SK-N-SH treated with all-trans-retinoic acid at 6 μM for 48 hours (cell line): ENCODE data around the gene PPM1H.
"Not testable (repeated sequence)": the region's sequence is repeated elsewhere in the genome, so short reads cannot be mapped to it uniquely, and the experiment has no call there.

ENCODE experiments used
- ATAC-seq: fragments of 200-7000 bp; cut with Tn5 transposase; 3 replicates; pipeline ENCODE4 v1.9.1; 2020; ENCODE audit warnings: mild to moderate bottlenecking, moderate library complexity
- ARNTL ChIP-seq: fragments of 450-650 bp; formaldehyde crosslinking; IDR thresholded peaks from 2 replicates; pipeline ENCODE4 v1.5.0; 2020; ENCODE audit warnings: low read depth, mild to moderate bottlenecking, moderate library complexity, borderline replicate concordance
- BACH2 ChIP-seq: fragments of 250-450 bp; sonication (Bioruptor Pico); IDR thresholded peaks from 2 replicates; pipeline ENCODE4 v1.9.0; 2021; ENCODE audit warnings: mild to moderate bottlenecking, borderline replicate concordance
- CSDC2 ChIP-seq: fragments of 250-450 bp; sonication (Bioruptor Pico); IDR thresholded peaks from 2 replicates; pipeline ENCODE4 v1.5.0; 2020; ENCODE audit warnings: mild to moderate bottlenecking, moderate library complexity
- ESRRG ChIP-seq: fragments of 250-450 bp; sonication (Bioruptor Pico); IDR thresholded peaks from 2 replicates; pipeline ENCODE4 v1.6.1; 2021; ENCODE audit warnings: mild to moderate bottlenecking
- ISL1 ChIP-seq: fragments of 250-450 bp; sonication (Bioruptor Pico); IDR thresholded peaks from 2 replicates; pipeline ENCODE4 v2.1.2; 2022; ENCODE audit warnings: mild to moderate bottlenecking, moderate library complexity
- OSR1 ChIP-seq: fragments of 250-450 bp; sonication (Bioruptor Pico); IDR thresholded peaks from 2 replicates; pipeline ENCODE4 v1.8.0; 2022; ENCODE audit warnings: moderate library complexity, mild to moderate bottlenecking, inconsistent platforms
- POU6F1 ChIP-seq: fragments of 250-450 bp; sonication (Bioruptor Pico); IDR thresholded peaks from 2 replicates; pipeline ENCODE4 v1.8.0; 2021; ENCODE audit warnings: low read depth, mild to moderate bottlenecking, moderate library complexity, borderline replicate concordance
- PPARA ChIP-seq: fragments of 250-450 bp; sonication (Bioruptor Pico); IDR thresholded peaks from 2 replicates; pipeline ENCODE4 v1.5.0; 2020; ENCODE audit warnings: mild to moderate bottlenecking, borderline replicate concordance
- RARB ChIP-seq: fragments of 250-450 bp; sonication (Bioruptor Pico); IDR thresholded peaks from 2 replicates; pipeline ENCODE4 v1.8.0; 2021; ENCODE audit warnings: mild to moderate bottlenecking, moderate library complexity
- SNAI2 ChIP-seq: fragments of 250-450 bp; sonication (Bioruptor Pico); IDR thresholded peaks from 2 replicates; pipeline ENCODE4 v1.5.0; 2020; ENCODE audit warnings: mild to moderate bottlenecking, moderate library complexity
- TCF4 ChIP-seq: fragments of 250-450 bp; sonication (Bioruptor Pico); IDR thresholded peaks from 2 replicates; pipeline ENCODE4 v1.8.0; 2021; ENCODE audit warnings: mild to moderate bottlenecking, moderate library complexity, borderline replicate concordance
- TOX ChIP-seq: fragments of 250-450 bp; sonication (Bioruptor Pico); IDR thresholded peaks from 2 replicates; pipeline ENCODE4 v1.8.0; 2021; ENCODE audit warnings: mild to moderate bottlenecking, moderate library complexity, borderline replicate concordance
- ZC3H10 ChIP-seq: fragments of 250-450 bp; sonication (Bioruptor Pico); IDR thresholded peaks from 2 replicates; pipeline ENCODE4 v1.5.1; 2021; ENCODE audit warnings: mild to moderate bottlenecking, moderate library complexity
- ZFP3 ChIP-seq: fragments of 250-450 bp; sonication (Bioruptor Pico); IDR thresholded peaks from 2 replicates; pipeline ENCODE4 v1.5.0; 2020; ENCODE audit warnings: mild to moderate bottlenecking, moderate library complexity
- ZFP30 ChIP-seq: fragments of 450-650 bp; formaldehyde crosslinking; IDR thresholded peaks from 2 replicates; pipeline ENCODE4 v1.5.0; 2022; ENCODE audit warnings: mild to moderate bottlenecking, moderate library complexity
- ZNF565 ChIP-seq: fragments of 450-650 bp; formaldehyde crosslinking; conservative IDR thresholded peaks from 2 replicates; pipeline ENCODE4 v1.5.0; 2020; ENCODE audit warnings: low read depth, mild to moderate bottlenecking, moderate library complexity
- ZNF70 ChIP-seq: fragments of 450-650 bp; formaldehyde crosslinking; IDR thresholded peaks from 2 replicates; pipeline ENCODE4 v1.5.0; 2020; ENCODE audit warnings: mild to moderate bottlenecking, moderate library complexity
- ZNF8 ChIP-seq: fragments of 450-650 bp; formaldehyde crosslinking; IDR thresholded peaks from 2 replicates; pipeline ENCODE4 v1.5.0; 2020; ENCODE audit warnings: mild to moderate bottlenecking, moderate library complexity
- TF ChIP-seq, protein P1 (sequence below): fragments of 250-450 bp; sonication (Bioruptor Pico); IDR thresholded peaks from 2 replicates; pipeline ENCODE4 v1.5.0; 2020; ENCODE audit warnings: mild to moderate bottlenecking, moderate library complexity
- TF ChIP-seq, protein P2 (sequence below): fragments of 250-450 bp; sonication (Bioruptor Pico); IDR thresholded peaks from 2 replicates; pipeline ENCODE4 v1.8.0; 2020; ENCODE audit warnings: mild to moderate bottlenecking, moderate library complexity, borderline replicate concordance

PPM1H gene

DNA sequence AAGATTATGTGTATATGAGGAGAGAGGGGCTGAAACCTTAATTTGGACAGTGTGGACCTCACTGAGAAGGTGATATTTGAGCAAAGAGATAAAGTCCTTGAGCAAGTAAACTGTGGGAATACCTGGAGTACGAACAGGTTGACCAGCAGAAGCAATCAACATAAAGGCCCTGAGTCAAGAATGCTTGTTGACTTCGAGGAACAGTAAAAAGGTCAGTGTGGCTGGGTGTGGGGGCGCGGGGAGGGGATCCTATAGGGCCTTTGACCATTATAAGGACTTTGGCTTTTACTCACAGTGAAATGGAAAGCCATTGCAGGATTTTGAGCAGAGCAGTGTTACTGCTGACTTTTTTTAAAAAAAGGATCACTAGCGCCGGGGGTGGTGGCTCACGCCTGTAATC, 34.7 kb upstream of the PPM1H start:
- TF ChIP-seq ZNF565: no peak
- TF ChIP-seq ZC3H10: no peak
- TF ChIP-seq ISL1: no peak
- no peak for TF ChIP-seq SNAI2 (CRISPR knock-in tag)
- no peak for TF ChIP-seq ZNF8 (CRISPR knock-in tag)
- TF ChIP-seq OSR1 (CRISPR knock-in tag): no peak
- no peak for TF ChIP-seq TCF4
- no peak for TF ChIP-seq ARNTL
- TF ChIP-seq BACH2 (CRISPR knock-in tag): no peak
- no peak for TF ChIP-seq POU6F1 (CRISPR knock-in tag)
- no peak for TF ChIP-seq PPARA (CRISPR knock-in tag)
- TF ChIP-seq ZFP30 (CRISPR knock-in tag): no peak
- TF ChIP-seq, protein P1, sequence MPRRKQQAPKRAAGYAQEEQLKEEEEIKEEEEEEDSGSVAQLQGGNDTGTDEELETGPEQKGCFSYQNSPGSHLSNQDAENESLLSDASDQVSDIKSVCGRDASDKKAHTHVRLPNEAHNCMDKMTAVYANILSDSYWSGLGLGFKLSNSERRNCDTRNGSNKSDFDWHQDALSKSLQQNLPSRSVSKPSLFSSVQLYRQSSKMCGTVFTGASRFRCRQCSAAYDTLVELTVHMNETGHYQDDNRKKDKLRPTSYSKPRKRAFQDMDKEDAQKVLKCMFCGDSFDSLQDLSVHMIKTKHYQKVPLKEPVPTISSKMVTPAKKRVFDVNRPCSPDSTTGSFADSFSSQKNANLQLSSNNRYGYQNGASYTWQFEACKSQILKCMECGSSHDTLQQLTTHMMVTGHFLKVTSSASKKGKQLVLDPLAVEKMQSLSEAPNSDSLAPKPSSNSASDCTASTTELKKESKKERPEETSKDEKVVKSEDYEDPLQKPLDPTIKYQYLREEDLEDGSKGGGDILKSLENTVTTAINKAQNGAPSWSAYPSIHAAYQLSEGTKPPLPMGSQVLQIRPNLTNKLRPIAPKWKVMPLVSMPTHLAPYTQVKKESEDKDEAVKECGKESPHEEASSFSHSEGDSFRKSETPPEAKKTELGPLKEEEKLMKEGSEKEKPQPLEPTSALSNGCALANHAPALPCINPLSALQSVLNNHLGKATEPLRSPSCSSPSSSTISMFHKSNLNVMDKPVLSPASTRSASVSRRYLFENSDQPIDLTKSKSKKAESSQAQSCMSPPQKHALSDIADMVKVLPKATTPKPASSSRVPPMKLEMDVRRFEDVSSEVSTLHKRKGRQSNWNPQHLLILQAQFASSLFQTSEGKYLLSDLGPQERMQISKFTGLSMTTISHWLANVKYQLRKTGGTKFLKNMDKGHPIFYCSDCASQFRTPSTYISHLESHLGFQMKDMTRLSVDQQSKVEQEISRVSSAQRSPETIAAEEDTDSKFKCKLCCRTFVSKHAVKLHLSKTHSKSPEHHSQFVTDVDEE (CRISPR knock-in tag): no peak
- no peak for TF ChIP-seq ESRRG (CRISPR knock-in tag)
- TF ChIP-seq RARB (CRISPR knock-in tag): no peak
- TF ChIP-seq TOX (CRISPR knock-in tag): no peak
- no peak for TF ChIP-seq ZNF70 (CRISPR knock-in tag)
- ATAC-seq: no peak

- ATAC-seq: no peak
- TF ChIP-seq, protein P2, sequence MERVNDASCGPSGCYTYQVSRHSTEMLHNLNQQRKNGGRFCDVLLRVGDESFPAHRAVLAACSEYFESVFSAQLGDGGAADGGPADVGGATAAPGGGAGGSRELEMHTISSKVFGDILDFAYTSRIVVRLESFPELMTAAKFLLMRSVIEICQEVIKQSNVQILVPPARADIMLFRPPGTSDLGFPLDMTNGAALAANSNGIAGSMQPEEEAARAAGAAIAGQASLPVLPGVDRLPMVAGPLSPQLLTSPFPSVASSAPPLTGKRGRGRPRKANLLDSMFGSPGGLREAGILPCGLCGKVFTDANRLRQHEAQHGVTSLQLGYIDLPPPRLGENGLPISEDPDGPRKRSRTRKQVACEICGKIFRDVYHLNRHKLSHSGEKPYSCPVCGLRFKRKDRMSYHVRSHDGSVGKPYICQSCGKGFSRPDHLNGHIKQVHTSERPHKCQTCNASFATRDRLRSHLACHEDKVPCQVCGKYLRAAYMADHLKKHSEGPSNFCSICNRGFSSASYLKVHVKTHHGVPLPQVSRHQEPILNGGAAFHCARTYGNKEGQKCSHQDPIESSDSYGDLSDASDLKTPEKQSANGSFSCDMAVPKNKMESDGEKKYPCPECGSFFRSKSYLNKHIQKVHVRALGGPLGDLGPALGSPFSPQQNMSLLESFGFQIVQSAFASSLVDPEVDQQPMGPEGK (CRISPR knock-in tag): no peak
- TF ChIP-seq PPARA (CRISPR knock-in tag) (no peak), ZFP3 (CRISPR knock-in tag) (no peak), ISL1 (no peak)
Observed at GRCh38 chr12:62967701-62968100, 32.8 kb upstream of the PPM1H start.

DNA sequence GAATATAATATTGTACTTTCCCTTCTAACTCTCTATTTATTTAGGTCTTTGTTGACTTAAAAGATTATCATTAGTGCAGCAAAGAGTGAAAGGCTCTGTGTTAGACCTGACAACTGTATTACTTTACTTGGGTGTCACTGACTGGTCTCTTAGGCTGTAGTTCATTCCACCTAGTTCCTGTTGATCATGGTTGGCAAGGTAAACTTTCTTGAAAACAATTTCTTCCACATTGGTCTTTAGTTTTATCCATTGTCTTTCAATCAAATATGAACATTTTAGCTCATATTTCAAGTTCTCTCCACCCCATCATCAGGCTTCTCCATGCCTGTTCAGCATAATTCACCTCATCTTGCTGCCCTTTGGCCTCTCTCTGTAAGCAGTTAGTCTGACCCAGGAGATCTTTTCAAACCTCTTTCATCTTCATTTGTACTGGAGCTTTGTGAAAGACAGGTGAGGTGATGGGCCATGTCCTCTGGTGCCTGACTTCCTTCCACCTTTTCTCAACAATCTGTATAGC, 32.1 kb upstream of the PPM1H start:
- ATAC-seq: no peak

DNA sequence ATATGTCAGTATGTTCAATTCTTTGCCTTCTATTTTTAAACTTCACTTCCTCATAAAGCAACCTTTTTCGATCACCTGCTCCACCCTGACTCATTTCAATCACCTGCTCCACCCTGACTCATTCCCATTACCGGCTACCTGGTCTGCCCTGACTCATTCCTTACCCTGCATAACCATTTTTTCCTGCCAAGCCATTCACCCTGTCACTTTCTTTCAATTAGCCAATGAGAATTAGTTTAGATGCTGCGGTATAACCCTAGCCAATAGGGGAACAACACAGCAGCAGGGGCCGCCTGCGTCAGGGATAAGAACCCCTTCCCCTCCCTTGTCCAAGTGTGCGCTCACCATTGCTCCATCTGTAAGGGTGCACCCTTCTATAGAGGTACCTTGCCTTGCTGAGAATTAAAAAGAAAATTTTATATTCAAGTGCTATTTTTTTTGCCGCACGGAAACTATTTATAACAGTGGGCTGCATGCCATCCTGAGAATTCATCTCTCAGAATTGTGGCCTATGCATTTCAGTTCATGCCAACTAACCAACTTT, 31.6 kb upstream of the PPM1H start:
- ATAC-seq: not testable (repeated sequence)

More for the DNA sequence above, 32.1 kb upstream of the PPM1H start:
- TF ChIP-seq, protein P1 (CRISPR knock-in tag): no peak
- TF ChIP-seq POU6F1 (CRISPR knock-in tag) (no peak), TCF4 (no peak), CSDC2 (CRISPR knock-in tag) (no peak)

DNA sequence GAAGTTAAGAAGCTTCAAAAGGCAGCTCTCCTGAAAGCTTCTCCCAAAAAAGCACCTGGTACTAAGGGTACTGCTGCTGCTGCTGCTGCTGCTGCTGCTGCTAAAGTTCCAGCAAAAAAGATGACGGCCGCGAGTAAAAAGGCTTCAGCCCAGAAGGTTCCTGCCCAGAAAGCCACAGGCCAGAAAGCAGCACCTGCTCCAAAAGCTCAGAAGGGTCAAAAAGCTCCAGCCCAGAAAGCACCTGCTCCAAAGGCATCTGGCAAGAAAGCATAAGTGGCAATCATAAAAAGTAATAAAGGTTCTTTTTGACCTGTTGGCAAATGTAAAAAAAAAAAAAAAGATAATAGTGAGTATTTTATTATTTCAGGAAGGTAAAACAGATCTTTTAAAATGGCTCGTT, 30.8 kb upstream of the PPM1H start:
- not testable (repeated sequence) for ATAC-seq

DNA sequence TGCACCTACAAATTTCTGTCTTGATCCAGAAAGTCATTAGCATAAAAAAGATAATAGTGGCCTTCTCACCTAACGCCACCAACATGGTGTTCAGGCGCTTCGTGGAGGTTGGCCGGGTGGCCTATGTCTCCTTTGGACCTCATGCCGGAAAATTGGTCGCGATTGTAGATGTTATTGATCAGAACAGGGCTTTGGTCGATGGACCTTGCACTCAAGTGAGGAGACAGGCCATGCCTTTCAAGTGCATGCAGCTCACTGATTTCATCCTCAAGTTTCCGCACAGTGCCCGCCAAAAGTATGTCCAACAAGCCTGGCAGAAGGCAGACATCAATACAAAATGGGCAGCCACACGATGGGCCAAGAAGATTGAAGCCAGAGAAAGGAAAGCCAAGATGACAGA, 30.3 kb upstream of the PPM1H start:
- not testable (repeated sequence) for ATAC-seq
